GM12878 (cell line): Measurements from ENCODE around the gene YBX2. TPM values are rescaled to one million over a fixed set of nuclear protein-coding genes. Genes with fewer than 3 reads are reported as not detected.

Experiments used
- ATAC-seq: fragments of 200-7000 bp; cut with Tn5 transposase; 3 replicates; pipeline ENCODE4 v1.9.1; 2020; ENCODE audit warnings: mild to moderate bottlenecking, moderate library complexity
- BruUV-seq: library from RNA; stranded (reverse); fragments of 400-500 nt; replicated peaks from 2 replicates; lab custom pipeline; 2021; lab: Mats Ljungman, UMichigan
- CTCF ChIA-PET: fragments of 300-600 bp; sonication (Branson Sonifier 250); formaldehyde crosslinking; extraction: SDS; loops from one replicate; lab custom pipeline; 2021; ENCODE audit warnings: inconsistent platforms; lab: Yijun Ruan, JAX
- POLR2A ChIA-PET: fragments of 350-600 bp; formaldehyde crosslinking; extraction: SDS; loops from one replicate; lab custom pipeline; 2021; ENCODE audit warnings: inconsistent platforms; lab: Charles Lee
- RAD21 ChIA-PET: fragments of 300-600 bp; sonication (Branson Sonifier 250); formaldehyde crosslinking; loops from one replicate; lab custom pipeline; 2023; ENCODE audit warnings: antibody characterized with exemption; ENCODE audit not compliant: unreplicated experiment; lab: Charles Lee
- SMC1A ChIA-PET: fragments of 300-600 bp; sonication (Branson Sonifier 250); formaldehyde crosslinking; loops from one replicate; lab custom pipeline; 2023; ENCODE audit not compliant: unreplicated experiment, uncharacterized antibody; lab: Charles Lee
- DNase-seq: peaks from one replicate; pipeline ENCODE4 v3.0.0-alpha.2; 2011; ENCODE audit warnings: low read depth, low spot score
- FAIRE-seq: peaks from 3 replicates; lab custom pipeline; 2011; peaks lifted over from hg19 to GRCh38; lab: Jason Lieb, UNC
- H2AFZ ChIP-seq: 2 replicates; pipeline ENCODE4 v1.6.0; 2011; ENCODE audit warnings: low read depth, low read length, control low read depth; ENCODE audit not compliant: control insufficient read depth
- H3K27ac ChIP-seq: 2 replicates; pipeline ENCODE4 v1.5.1; 2011; ENCODE audit warnings: control low read depth; ENCODE audit not compliant: control insufficient read depth, insufficient read depth
- H3K27me3 ChIP-seq, 2 experiments: replicated peaks in 1 of 2; 2 replicates each; pipeline versions ENCODE4 v1.6.0 to v1.6.1; 2011; ENCODE audit warnings: low read length in 1 of 2; ENCODE audit not compliant: control insufficient read depth in 2 of 2, insufficient read depth in 2 of 2
- H3K36me3 ChIP-seq, 2 experiments: 2 replicates each; pipeline ENCODE4 v1.5.1; 2011; ENCODE audit warnings: low read length in 1 of 2; ENCODE audit not compliant: control insufficient read depth in 2 of 2, insufficient read depth in 2 of 2
- H3K4me1 ChIP-seq: 2 replicates; pipeline ENCODE4 v1.6.1; 2011; ENCODE audit warnings: mild to moderate bottlenecking, low read length, moderate library complexity, mixed read lengths; ENCODE audit not compliant: control insufficient read depth, insufficient read depth
- H3K4me2 ChIP-seq: 2 replicates; pipeline ENCODE4 v1.6.0; 2011; ENCODE audit warnings: control low read depth; ENCODE audit not compliant: control insufficient read depth, insufficient read depth
- H3K4me3 ChIP-seq: fragments of 200-600 bp; sonication (generic); 2 replicates; pipeline ENCODE4 v1.5.1; 2016
- H3K79me2 ChIP-seq: 2 replicates; pipeline ENCODE4 v1.6.0; 2011; ENCODE audit warnings: low read length; ENCODE audit not compliant: control insufficient read depth, insufficient read depth
- H3K9ac ChIP-seq: 2 replicates; pipeline ENCODE4 v1.8.0; 2011; ENCODE audit warnings: low read length, control low read depth, mixed read lengths; ENCODE audit not compliant: control insufficient read depth, insufficient read depth
- H3K9me3 ChIP-seq: replicated peaks from 3 replicates; pipeline ENCODE4 v1.5.1; 2011; ENCODE audit warnings: mild to moderate bottlenecking, low read length; ENCODE audit not compliant: control insufficient read depth, insufficient read depth
- H4K20me1 ChIP-seq: 2 replicates; pipeline ENCODE4 v1.6.0; 2011; ENCODE audit not compliant: control insufficient read depth, insufficient read depth
- MEF2B ChIP-seq: fragments of 450-650 bp; IDR thresholded peaks from 2 replicates; pipeline ENCODE4 v1.6.1; 2018; ENCODE audit warnings: mild to moderate bottlenecking, moderate library complexity; ENCODE audit not compliant: partially characterized antibody, poor library complexity, severe bottlenecking
- WGBS: methylation state at CpG from one replicate; pipeline ENCODE4 v1.1.6; 2016; ENCODE audit warnings: low lambda C conversion rate; ENCODE audit not compliant: insufficient replicate concordance, insufficient coverage; ENCODE audit errors: missing lambda C conversion rate; 5-methylcytosine and 5-hydroxymethylcytosine counted together
- in situ Hi-C: fragments of 300-500 bp; cut with MboI; formaldehyde crosslinking; loops from 9 replicates; pipeline ENCODE4 v1.14.3; 2018; ENCODE audit warnings: mixed read lengths
- intact Hi-C: fragments of 100-400 bp; cut with micrococcal nuclease; formaldehyde crosslinking; loops from one replicate; pipeline ENCODE4 v1.14.2; 2022; ENCODE audit not compliant: unreplicated experiment
- polyA plus RNA-seq, 11 experiments: library from polyadenylated mRNA; depleted of rRNA in 4 of 11; unstranded in 6 of 11; stranded (reverse) in 5 of 11; fragments of >200 nt; fragmentation: Nextera tagmentation in 4 of 11; fragmentation: Illumina TruSeq in 1 of 11; extraction: Ambion mirVana in 4 of 11; extraction: Trizol in 1 of 11; gene quantifications; 1 replicate in 1 of 11; 2 replicates in 10 of 11; pipeline versions ENCODE4 v1.2.1 to v1.2.3, GENCODE V29; 2011 to 2016; ENCODE audit warnings: inconsistent platforms in 2 of 11, missing spikeins in 2 of 11, low read depth in 1 of 11
- total RNA-seq, 4 experiments: library from RNA; depleted of rRNA in 3 of 4; stranded (reverse); fragments of >200 nt in 3 of 4; fragmentation: Illumina TruSeq in 1 of 4; extraction: Trizol in 1 of 4; gene quantifications; 2 replicates each; pipeline versions ENCODE4 v1.2.1 to v1.2.3, GENCODE V29; 2013 to 2021
- TF ChIP-seq, protein P1 (sequence below): fragments of 450-650 bp; IDR thresholded peaks from 2 replicates; pipeline ENCODE4 v1.6.1; 2014; ENCODE audit warnings: mild to moderate bottlenecking

YBX2 gene
- total and polyA plus RNA-seq, 10 of the 15 experiments (the other 5 are each of a cell fraction or from before 2014, with no cell fraction given) = not detected

DNA sequence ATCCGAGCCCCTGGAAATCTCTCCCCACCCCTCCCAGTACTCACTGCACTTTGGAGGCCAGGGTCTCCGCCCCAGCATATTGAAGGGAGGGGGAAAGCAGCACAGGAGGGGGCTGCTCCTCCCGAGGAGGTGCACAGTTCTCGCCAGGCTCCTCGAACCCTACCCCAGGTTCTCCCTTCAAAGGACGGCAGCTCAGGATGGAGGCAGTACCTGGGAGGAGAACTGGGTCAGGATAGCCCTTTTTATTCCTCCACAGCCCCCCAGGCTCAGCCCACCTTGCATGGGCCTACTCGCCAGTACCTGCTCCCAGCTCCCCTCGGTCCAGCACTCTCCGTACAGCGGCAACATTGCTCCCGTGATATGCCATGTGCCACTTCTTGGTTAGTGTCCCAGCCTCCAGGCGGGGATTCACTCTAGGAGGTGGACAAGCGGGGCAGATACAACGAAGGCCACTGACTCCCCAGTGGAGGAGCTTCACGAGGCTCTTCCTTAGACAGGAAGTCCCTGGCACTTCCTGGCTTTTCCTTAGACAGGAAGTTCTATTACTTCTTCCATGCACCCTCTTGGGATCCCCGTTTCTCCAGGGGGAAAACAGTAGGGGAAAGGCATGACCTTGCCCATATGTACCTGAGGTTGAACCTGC, 22.8 kb upstream of the YBX2 start:
- ChIA-PET RAD21 (no interaction called here), CTCF (interaction anchor here (0.8 kb wide), 1 partner anchor 33 kb away, joined by 3 read pairs; no protein-coding TSS in a partner anchor), SMC1A (no interaction called here), POLR2A (interaction anchor here (0.6 kb wide), 1 partner anchor 403 kb away, joined by 3 read pairs; no protein-coding TSS in a partner anchor)
- Histone ChIP-seq H3K79me2 (peaks cover 16% of the 10 kb centered on the region), H3K9me3 (no peaks in the 10 kb centered on the region), H3K4me2 (no peak overlapping the region), H3K27me3 (no peaks in the 10 kb centered on the region), H3K4me3 (no peak overlapping the region), H3K4me1 (peaks cover 12% of the 10 kb centered on the region; the same call in 1 of the 2 replicates), H3K36me3 (peaks cover 15 to 34% of the 10 kb centered on the region in 2 experiments), H3K9ac (no peak overlapping the region), H2AFZ (no peak overlapping the region), H3K27ac (no peak overlapping the region), H4K20me1 (no peaks in the 10 kb centered on the region)
- no TSS peak for BruUV-seq
- intact Hi-C loops (no loop called here), in situ Hi-C loops (no loop called here)
- FAIRE-seq = no peak
- ATAC-seq = no peak
- 86% methylated on average over 16 of the region's 16 CpGs for WGBS
- no peak for DNase-seq
- TF ChIP-seq MEF2B = no peak
- TF ChIP-seq, protein P1, sequence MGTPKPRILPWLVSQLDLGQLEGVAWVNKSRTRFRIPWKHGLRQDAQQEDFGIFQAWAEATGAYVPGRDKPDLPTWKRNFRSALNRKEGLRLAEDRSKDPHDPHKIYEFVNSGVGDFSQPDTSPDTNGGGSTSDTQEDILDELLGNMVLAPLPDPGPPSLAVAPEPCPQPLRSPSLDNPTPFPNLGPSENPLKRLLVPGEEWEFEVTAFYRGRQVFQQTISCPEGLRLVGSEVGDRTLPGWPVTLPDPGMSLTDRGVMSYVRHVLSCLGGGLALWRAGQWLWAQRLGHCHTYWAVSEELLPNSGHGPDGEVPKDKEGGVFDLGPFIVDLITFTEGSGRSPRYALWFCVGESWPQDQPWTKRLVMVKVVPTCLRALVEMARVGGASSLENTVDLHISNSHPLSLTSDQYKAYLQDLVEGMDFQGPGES = no peak
- TF ChIP-seq, all 136 proteins: peak for 0
